Skeletal muscle satellite cell (primary cell): ENCODE data around the gene SUSD2.
A peak's percentile ranks its signal among the peaks of the same experiment; 100 is the strongest.

ENCODE experiments used
- H3K27me3 ChIP-seq: 2 replicates; pipeline ENCODE4 v1.7.0; 2013; ENCODE audit warnings: low read length; ENCODE audit not compliant: control insufficient read depth, insufficient read depth
- H3K36me3 ChIP-seq: 2 replicates; pipeline ENCODE4 v1.7.0; 2013; ENCODE audit warnings: mild to moderate bottlenecking, control low read depth, low read length; ENCODE audit not compliant: insufficient read depth
- H3K4me1 ChIP-seq: 2 replicates; pipeline ENCODE4 v1.7.0; 2013; ENCODE audit warnings: low read length; ENCODE audit not compliant: control insufficient read depth, insufficient read depth
- H3K4me2 ChIP-seq: 2 replicates; pipeline ENCODE4 v1.7.0; 2013; ENCODE audit warnings: mild to moderate bottlenecking, low read length
- H3K4me3 ChIP-seq: 2 replicates; pipeline ENCODE4 v1.7.0; 2013; ENCODE audit warnings: low read length
- H3K9ac ChIP-seq: 2 replicates; pipeline ENCODE4 v1.7.0; 2013; ENCODE audit warnings: mild to moderate bottlenecking, low read depth, low read length, moderate library complexity
- H3K9me3 ChIP-seq: replicated peaks from 2 replicates; pipeline ENCODE4 v1.7.0; 2013; ENCODE audit warnings: mild to moderate bottlenecking, control low read depth, low read length

Gene SUSD2

DNA sequence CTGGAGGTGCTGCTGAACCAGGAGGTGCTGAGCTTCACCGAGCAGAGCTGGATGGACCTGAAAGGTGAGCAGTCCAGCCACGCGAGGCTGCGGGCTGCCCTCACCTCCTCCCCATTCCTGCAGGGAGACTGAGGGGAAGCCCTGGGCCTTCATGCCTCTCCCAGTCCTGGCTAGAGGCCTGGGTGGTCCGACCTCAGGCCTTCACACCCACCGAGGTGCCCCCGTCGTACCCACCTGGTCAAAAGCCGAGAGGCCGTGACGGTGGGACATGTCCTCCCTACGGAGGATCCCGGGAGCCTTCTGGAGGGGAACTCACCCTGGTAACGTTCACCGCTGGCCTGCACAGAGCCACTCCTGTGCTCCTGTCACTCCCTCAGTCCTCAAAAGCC lies 5.1 kb downstream of the SUSD2 start:
- H3K4me1 ChIP-seq: peaks cover 20% of the 10 kb centered on the region
- H3K9ac ChIP-seq: no peak overlapping the region
- H3K4me2 ChIP-seq: no peak overlapping the region
- no peaks in the 10 kb centered on the region for H3K27me3 ChIP-seq
- no peaks in the 10 kb centered on the region for H3K36me3 ChIP-seq
- no peaks in the 10 kb centered on the region for H3K9me3 ChIP-seq
- H3K4me3 ChIP-seq: no peak overlapping the region

DNA sequence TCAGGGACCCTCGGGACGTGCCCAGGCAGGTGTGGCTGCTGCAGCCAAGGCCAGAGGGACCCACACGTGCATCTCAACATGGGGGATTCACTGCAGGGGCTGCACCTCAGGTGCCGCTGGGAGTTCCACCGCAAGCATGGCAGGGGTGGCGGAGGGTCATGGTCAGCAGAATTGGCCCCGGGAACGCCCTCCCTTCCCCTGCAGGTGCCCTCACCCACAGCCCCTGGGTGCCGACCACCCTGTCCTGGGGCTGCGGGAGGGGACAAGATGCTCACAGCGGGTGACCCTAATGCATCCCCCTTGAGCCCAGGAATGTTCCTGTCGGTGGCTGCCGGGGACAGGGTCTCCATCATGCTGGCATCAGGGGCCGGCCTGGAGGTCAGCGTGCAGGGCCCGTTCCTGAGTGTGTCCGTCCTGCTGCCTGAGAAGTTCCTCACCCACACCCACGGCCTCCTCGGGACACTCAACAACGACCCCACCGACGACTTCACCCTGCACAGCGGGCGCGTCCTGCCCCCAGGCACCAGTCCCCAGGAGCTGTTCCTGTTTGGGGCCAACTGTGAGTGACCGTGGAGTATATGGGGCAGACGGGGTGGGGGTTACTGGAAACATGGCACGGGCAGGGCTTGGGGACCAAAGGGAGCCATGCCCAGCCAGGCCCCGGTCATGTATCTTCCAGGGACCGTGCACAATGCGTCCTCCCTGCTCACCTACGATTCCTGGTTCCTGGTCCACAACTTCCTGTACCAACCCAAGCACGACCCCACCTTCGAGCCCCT lies 5.8 kb downstream of the SUSD2 start:
- Histone ChIP-seq H3K4me1 (peaks cover 21% of the 10 kb centered on the region), H3K36me3 (no peaks in the 10 kb centered on the region), H3K4me3 (no peak overlapping the region), H3K9ac (no peak overlapping the region), H3K27me3 (no peaks in the 10 kb centered on the region), H3K9me3 (no peaks in the 10 kb centered on the region), H3K4me2 (no peak overlapping the region)

DNA sequence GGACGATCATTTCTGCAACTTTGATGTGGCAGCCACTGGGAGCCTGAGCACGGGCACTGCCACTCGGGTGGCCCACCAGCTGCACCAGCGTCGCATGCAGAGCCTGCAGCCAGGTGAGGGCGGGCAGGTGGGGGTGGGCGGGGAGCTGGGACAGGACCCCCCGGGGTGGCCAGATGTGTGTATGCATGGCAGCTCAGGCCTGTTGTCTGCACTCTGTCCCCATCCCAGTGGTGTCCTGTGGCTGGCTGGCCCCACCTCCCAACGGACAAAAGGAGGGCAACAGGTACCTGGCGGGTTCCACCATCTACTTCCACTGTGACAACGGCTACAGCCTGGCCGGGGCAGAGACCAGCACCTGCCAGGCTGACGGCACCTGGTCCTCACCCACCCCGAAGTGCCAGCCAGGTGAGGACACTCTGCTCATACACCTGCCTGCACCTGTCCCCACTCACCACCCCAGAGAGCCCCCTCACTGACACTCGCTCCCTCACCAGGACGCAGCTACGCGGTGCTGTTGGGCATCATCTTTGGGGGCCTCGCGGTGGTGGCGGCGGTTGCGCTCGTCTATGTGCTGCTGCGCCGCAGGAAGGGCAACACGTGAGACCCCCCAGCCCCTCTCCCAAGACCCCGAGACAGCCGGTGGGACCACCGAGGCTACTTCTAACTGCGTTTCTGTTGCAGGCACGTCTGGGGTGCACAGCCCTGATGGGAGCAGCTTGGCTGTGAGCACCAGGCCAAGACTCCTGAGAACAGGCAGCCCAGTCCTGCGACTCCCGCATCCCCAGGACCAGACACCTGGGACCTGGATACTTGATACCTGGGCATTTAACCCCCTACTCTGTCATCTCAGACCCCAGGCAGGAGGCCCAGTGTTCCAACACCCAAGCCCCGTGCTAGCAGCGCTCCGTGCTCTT lies 6.7 kb downstream of the SUSD2 start:
- Histone ChIP-seq H3K4me1 (peaks cover 21% of the 10 kb centered on the region), H3K4me3 (no peak overlapping the region), H3K36me3 (no peaks in the 10 kb centered on the region), H3K9me3 (no peaks in the 10 kb centered on the region), H3K9ac (no peak overlapping the region), H3K4me2 (no peak overlapping the region), H3K27me3 (no peaks in the 10 kb centered on the region)

DNA sequence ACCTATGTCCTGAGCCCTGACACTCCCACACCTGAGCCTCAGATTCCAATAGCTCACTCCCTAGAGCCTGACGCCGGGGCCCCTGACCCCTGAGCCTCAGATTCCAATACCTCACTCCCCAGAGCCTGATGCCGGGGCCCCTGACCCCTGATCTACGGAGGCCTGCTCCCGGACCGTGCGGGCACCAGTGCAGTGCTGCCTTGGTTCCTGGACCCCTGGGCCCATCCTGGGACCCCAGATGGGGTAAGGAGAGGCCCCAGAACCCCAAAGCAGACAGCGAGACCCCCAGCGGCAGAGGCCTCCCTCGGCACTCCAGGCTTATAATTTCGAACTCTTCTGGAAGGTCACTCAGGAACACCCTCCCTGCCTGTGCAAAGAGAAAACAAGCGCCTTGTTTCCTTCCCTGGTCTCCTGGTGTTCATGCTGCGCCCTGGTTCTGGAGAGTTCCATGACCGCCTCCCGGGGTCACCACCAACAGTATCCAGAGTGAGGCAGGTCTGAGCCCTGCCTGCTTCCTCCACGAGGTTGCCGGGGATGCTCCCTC lies 7.5 kb downstream of the SUSD2 start:
- Histone ChIP-seq H3K9ac (no peak overlapping the region), H3K27me3 (no peaks in the 10 kb centered on the region), H3K4me1 (peaks cover 21% of the 10 kb centered on the region), H3K4me3 (no peak overlapping the region), H3K4me2 (no peak overlapping the region), H3K9me3 (no peaks in the 10 kb centered on the region), H3K36me3 (no peaks in the 10 kb centered on the region)

DNA sequence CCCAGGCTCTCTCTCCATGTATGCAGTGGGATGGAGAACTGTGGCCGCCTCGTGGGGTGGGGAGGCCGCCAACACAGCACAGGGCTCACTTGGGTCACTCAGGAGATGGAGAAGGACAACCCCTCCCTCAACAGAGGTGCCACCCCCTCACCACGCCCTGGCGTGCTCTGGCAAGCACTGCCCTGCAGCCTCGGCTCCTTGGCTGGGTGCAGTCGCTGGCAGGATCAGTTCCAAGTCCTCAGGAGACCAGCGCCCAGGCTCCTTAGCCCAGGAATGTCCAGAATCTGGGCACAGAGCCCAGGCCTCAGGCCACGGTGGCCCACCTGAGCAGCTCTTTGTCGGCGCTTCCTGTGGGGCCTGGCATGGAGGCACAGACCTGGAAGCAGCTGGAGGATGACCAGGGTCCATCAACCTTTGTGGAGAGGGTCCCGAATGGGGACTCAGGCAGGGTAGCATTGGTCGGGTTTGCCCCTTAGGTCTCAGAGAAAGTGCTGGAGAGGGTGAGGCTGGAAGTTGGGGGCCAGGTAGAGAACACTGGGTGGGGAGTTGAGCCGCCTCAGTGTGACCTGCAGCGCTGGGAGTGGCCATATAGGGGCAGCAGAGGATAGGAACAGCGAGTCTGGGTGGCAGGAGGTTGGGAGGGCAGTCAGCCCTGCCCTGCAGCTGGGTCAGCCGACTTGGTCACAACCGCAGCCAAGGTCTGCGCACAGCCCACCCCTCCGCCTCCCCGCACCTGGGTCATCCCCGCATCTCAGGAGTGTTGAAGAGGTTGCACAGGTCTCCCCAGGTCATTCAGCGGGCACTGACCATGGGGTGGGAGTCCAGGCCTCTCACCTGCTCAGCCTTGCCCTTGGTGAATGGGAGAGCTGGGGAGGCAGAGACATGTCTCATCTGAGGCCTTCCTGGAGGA lies 8.2 kb downstream of the SUSD2 start:
- Histone ChIP-seq H3K4me1 (peaks cover 21% of the 10 kb centered on the region), H3K4me2 (no peak overlapping the region), H3K4me3 (no peak overlapping the region), H3K9ac (no peak overlapping the region), H3K27me3 (no peaks in the 10 kb centered on the region), H3K9me3 (no peaks in the 10 kb centered on the region), H3K36me3 (no peaks in the 10 kb centered on the region)

DNA sequence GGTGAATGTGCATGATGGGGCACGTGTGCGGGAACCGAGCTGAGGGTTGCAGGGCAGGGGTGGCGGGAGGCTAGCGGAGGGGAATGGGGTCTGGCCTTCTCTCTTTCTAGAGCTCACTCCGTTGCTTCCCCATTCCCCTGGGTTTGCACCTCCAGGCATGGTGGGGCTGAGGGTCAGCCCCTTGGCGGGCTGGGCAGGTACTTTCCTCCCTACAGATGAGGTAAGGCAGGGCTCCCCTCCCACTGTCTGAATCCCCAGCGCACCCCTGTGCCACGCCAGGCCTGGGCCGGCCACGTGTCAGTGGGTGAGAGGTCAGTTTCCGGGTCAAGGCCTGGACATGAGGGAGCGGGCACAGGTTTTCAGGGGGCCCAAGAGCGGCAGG lies 8.9 kb downstream of the SUSD2 start:
- H3K9me3 ChIP-seq: no peaks in the 10 kb centered on the region
- no peaks in the 10 kb centered on the region for H3K36me3 ChIP-seq

DNA sequence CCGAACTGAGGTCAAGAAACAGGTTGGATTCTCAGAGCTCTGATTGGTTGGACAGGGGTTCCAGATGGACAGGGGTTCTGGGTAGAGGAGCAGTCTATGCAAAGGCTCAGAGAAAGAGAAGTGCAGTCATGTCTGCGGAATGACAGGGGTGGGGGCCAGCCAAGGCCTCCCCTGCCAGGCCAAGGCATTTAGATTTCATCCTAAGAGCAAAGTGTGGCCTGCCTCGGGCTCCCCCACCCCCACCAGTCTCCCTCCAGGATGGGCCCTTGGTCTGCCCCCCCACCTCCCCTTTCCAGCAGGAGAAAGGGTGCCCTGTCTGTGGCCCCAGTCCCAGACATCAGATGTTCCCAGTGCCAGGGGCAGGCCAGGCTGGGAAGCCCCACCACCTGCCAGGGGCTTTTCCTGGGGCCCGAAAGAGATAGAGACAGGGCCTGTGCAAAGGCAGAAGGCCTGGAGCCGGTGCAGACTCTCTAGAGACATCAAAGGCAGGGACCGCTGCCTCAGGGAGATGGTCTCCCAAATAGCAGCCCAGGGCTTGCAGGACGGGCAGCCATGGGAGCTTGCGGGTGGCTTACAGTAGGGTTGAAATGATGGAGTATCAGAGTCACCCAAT lies 9.4 kb downstream of the SUSD2 start:
- Histone ChIP-seq H3K9me3 (no peaks in the 10 kb centered on the region), H3K36me3 (no peaks in the 10 kb centered on the region), H3K4me1 (peaks cover 21% of the 10 kb centered on the region), H3K27me3 (no peaks in the 10 kb centered on the region), H3K9ac (peak overlapping the region; percentile 3), H3K4me2 (no peak overlapping the region), H3K4me3 (no peak overlapping the region)

More for the DNA sequence above, 8.9 kb downstream of the SUSD2 start:
- peak overlapping the region; percentile 3 for H3K9ac ChIP-seq
- H3K4me2 ChIP-seq: no peak overlapping the region
- H3K4me3 ChIP-seq: no peak overlapping the region
- H3K27me3 ChIP-seq: no peaks in the 10 kb centered on the region
- H3K4me1 ChIP-seq: peaks cover 21% of the 10 kb centered on the region

DNA sequence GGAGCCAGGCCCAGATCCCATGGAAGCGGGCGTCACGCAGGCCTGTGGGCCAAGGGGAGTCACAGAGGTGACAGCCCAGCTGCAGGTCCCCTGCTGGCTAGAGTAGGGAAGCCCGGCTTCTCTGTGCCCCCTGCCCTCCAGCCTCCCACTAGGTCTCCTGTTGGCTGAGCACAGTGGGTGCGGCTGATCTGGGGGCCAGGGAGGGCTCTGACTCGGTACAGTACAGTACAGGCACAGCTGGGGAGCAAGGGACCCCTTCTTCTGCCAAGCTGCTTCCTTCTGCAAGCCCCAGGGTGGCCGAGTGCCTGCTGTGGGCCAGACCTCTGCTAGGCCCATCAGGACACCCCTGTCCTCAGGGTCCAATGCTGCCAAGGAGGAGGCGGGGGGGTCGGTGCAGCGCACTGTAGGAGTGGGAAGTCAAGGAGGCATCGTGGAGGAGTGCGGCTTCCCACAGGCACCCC lies 10.1 kb downstream of the SUSD2 start:
- Histone ChIP-seq H3K9me3 (no peaks in the 10 kb centered on the region), H3K9ac (no peak overlapping the region), H3K36me3 (no peaks in the 10 kb centered on the region), H3K27me3 (no peaks in the 10 kb centered on the region), H3K4me1 (peaks cover 21% of the 10 kb centered on the region), H3K4me2 (no peak overlapping the region), H3K4me3 (no peak overlapping the region)

DNA sequence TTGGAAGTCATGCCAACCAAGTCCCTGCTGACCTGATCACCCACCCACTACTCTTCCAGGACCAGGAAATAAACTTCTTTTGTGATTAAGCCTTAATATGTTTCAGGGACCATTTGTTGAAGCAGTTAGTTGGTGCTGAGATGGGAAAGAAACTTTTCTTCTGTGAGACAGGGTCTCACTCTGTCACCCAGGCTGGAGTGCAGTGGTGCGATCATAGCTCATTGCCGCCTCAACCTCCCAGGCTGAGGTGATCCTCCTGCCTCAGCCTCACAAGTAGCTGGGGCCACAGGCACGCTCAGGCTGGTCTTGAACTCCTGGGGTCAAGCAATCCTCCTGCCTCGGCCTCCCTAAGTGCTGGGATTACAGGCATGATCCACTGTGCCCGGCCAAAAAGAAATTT lies 10.6 kb downstream of the SUSD2 start:
- Histone ChIP-seq H3K4me3 (no peak overlapping the region), H3K36me3 (no peaks in the 10 kb centered on the region), H3K9me3 (no peaks in the 10 kb centered on the region), H3K27me3 (no peaks in the 10 kb centered on the region), H3K4me1 (peaks cover 21% of the 10 kb centered on the region), H3K9ac (no peak overlapping the region), H3K4me2 (no peak overlapping the region)

DNA sequence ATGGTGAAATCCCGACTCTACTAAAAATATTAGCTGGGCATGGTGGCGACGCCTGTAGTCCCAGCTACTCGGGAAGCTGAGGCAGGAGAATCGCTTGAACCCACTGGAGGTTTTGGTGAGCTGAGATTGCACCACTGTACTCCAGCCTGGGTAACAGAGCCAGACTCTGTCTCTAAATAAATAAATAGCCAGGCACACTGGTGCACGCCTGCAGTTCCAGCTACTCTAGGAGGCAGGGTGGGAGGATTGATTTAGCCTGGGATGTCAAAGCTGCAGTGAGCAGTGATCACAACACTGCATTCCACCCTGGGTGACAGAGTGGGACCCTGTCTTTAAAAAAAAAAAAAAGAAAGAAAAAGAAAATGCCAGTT lies 17.4 kb downstream of the SUSD2 start:
- H3K36me3 ChIP-seq: no peaks in the 10 kb centered on the region
- no peak overlapping the region for H3K4me2 ChIP-seq
- no peaks in the 10 kb centered on the region for H3K9me3 ChIP-seq
- H3K9ac ChIP-seq: no peak overlapping the region
- H3K27me3 ChIP-seq: no peaks in the 10 kb centered on the region
- no peak overlapping the region for H3K4me3 ChIP-seq
- peaks cover 35% of the 10 kb centered on the region for H3K4me1 ChIP-seq
